CD8-positive, alpha-beta memory T cell (primary cell): ENCODE measurements around the gene RPS6KC1. TPM values are rescaled to one million over a fixed set of nuclear protein-coding genes. Genes with fewer than 3 reads are reported as not detected.
A peak's percentile ranks its signal among the peaks of the same experiment; 100 is the strongest.
"Not testable (repeated sequence)": the region's sequence is repeated elsewhere in the genome, so short reads cannot be mapped to it uniquely, and the experiment has no call there.

ENCODE experiments used
- CTCF ChIA-PET: fragments of 350-600 bp; sonication (Branson Sonifier 250); formaldehyde crosslinking; loops from one replicate; lab custom pipeline; 2021; ENCODE audit warnings: antibody characterized with exemption; lab: Charles Lee
- POLR2A ChIA-PET: fragments of 350-600 bp; sonication (Branson Sonifier 250); formaldehyde crosslinking; loops from one replicate; lab custom pipeline; 2021; ENCODE audit warnings: antibody characterized with exemption; lab: Charles Lee
- DNase-seq, 5 donors: peaks; one replicate each; pipeline versions ENCODE4 v3.0.0 to v3.0.0-alpha.2; 2020 to 2022; ENCODE audit warnings: mixed read lengths in 1 of 5
- H3K27ac ChIP-seq: one replicate; pipeline ENCODE4 v1.7.0; 2013; ENCODE audit warnings: low read depth, mild to moderate bottlenecking, low read length, moderate library complexity
- H3K27me3 ChIP-seq: 2 replicates; pipeline ENCODE4 v1.7.0; 2013; ENCODE audit warnings: low read length, mild to moderate bottlenecking; ENCODE audit not compliant: insufficient read depth, poor library complexity, severe bottlenecking
- H3K36me3 ChIP-seq: 2 replicates; pipeline ENCODE4 v1.7.0; 2013; ENCODE audit warnings: mild to moderate bottlenecking, low read length, moderate library complexity; ENCODE audit not compliant: insufficient read depth
- H3K4me1 ChIP-seq: 2 replicates; pipeline ENCODE4 v1.7.0; 2013; ENCODE audit warnings: mild to moderate bottlenecking, low read length, moderate library complexity; ENCODE audit not compliant: insufficient read depth
- H3K4me3 ChIP-seq: 2 replicates; pipeline ENCODE4 v1.7.0; 2013; ENCODE audit warnings: mild to moderate bottlenecking, low read length
- H3K9me3 ChIP-seq: 2 replicates; pipeline ENCODE4 v1.7.0; 2013; ENCODE audit warnings: mild to moderate bottlenecking, low read length
- H3K27ac Mint-ChIP-seq, 8 donors: one replicate each; pipeline ENCODE4 v1.8.0; 2020 to 2021; ENCODE audit warnings: mixed read lengths in 8 of 8, mild to moderate bottlenecking in 6 of 8, inconsistent platforms in 3 of 8, moderate library complexity in 3 of 8
- H3K27me3 Mint-ChIP-seq, 2 donors: one replicate each; pipeline ENCODE4 v1.8.0; 2020 to 2021; ENCODE audit warnings: mixed read lengths in 2 of 2, mild to moderate bottlenecking in 1 of 2, moderate library complexity in 1 of 2
- H3K36me3 Mint-ChIP-seq, 3 donors: one replicate each; pipeline ENCODE4 v1.8.0; 2020 to 2021; ENCODE audit warnings: mixed read lengths in 3 of 3, inconsistent platforms in 1 of 3, mild to moderate bottlenecking in 1 of 3
- H3K4me1 Mint-ChIP-seq, 3 donors: one replicate each; pipeline ENCODE4 v1.8.0; 2020 to 2021; ENCODE audit warnings: mixed read lengths in 3 of 3, inconsistent platforms in 1 of 3, mild to moderate bottlenecking in 1 of 3
- H3K4me3 Mint-ChIP-seq, 7 donors: one replicate each; pipeline ENCODE4 v1.8.0; 2020 to 2021; ENCODE audit warnings: mixed read lengths in 7 of 7, mild to moderate bottlenecking in 6 of 7, moderate library complexity in 4 of 7, inconsistent platforms in 2 of 7
- H3K9me3 Mint-ChIP-seq, 5 donors: one replicate each; pipeline ENCODE4 v1.8.0; 2020 to 2022; ENCODE audit warnings: mixed read lengths in 5 of 5, mild to moderate bottlenecking in 3 of 5, moderate library complexity in 2 of 5, inconsistent platforms in 1 of 5
- polyA plus RNA-seq: library from polyadenylated mRNA; unstranded; fragments of 300-500 nt; fragmentation: Illumina TruSeq; gene quantifications from one replicate; pipeline ENCODE4 v1.2.3, GENCODE V29; 2021
- total RNA-seq, 2 experiments: library from RNA; stranded (reverse); gene quantifications; one replicate each; pipeline ENCODE4 v1.2.3, GENCODE V29; 2021

RPS6KC1 gene
- total and polyA plus RNA-seq, 3 experiments from 2014 or later: 7.4 to 8.2 (median 7.4) TPM

- H3K4me1 Mint-ChIP-seq: peaks cover 0 to 6% (median 5%) of the 10 kb centered on the region in 3 donors
- H3K36me3 Mint-ChIP-seq: peaks cover 42 to 92% (median 75%) of the 10 kb centered on the region in 3 donors
- no peak for DNase-seq
- Histone ChIP-seq H3K36me3 (no peaks in the 10 kb centered on the region), H3K27me3 (no peaks in the 10 kb centered on the region), H3K4me3 (no peak overlapping the region), H3K27ac (no peak overlapping the region), H3K4me1 (no peaks in the 10 kb centered on the region), H3K9me3 (peaks cover 6% of the 10 kb centered on the region)
- peaks cover 21 to 62% (median 46%) of the 10 kb centered on the region in 5 donors for H3K9me3 Mint-ChIP-seq
- ChIA-PET POLR2A (no interaction called here), CTCF (no interaction called here)
- no peaks in the 10 kb centered on the region for H3K27me3 Mint-ChIP-seq
- H3K4me3 Mint-ChIP-seq: no peak overlapping the region
- no peak overlapping the region for H3K27ac Mint-ChIP-seq
These were observed 143.3 kb downstream of the RPS6KC1 start for GRCh38 chr1:213194383-213194782.

- Histone ChIP-seq H3K4me1 (no peaks in the 10 kb centered on the region), H3K36me3 (no peaks in the 10 kb centered on the region), H3K27me3 (no peaks in the 10 kb centered on the region), H3K9me3 (peaks cover 6% of the 10 kb centered on the region), H3K27ac (no peak overlapping the region), H3K4me3 (no peak overlapping the region)
- Mint-ChIP-seq H3K4me1 (peaks cover 0 to 6% (median 5%) of the 10 kb centered on the region in 3 donors), H3K36me3 (peaks cover 42 to 92% (median 76%) of the 10 kb centered on the region in 3 donors), H3K4me3 (no peak overlapping the region), H3K27me3 (no peaks in the 10 kb centered on the region), H3K9me3 (peaks cover 18 to 60% (median 48%) of the 10 kb centered on the region in 5 donors), H3K27ac (no peak overlapping the region)
- DNase-seq: no peak
- ChIA-PET CTCF (no interaction called here), POLR2A (no interaction called here)
These were observed 143.8 kb downstream of the RPS6KC1 start for GRCh38 chr1:213194855-213195254.

GRCh38 chr1:213196328-213197054 is 145.4 kb downstream of the RPS6KC1 start:
- H3K36me3 Mint-ChIP-seq: peaks cover 44 to 90% (median 70%) of the 10 kb centered on the region in 3 donors
- not testable (repeated sequence) for H3K27me3 Mint-ChIP-seq

GRCh38 chr1:213200630-213201029 is 149.6 kb downstream of the RPS6KC1 start:
- Histone ChIP-seq H3K4me1 (no peaks in the 10 kb centered on the region), H3K27ac (no peak overlapping the region), H3K4me3 (no peak overlapping the region), H3K36me3 (no peaks in the 10 kb centered on the region), H3K9me3 (peaks cover 6% of the 10 kb centered on the region), H3K27me3 (no peaks in the 10 kb centered on the region)
- CTCF ChIA-PET: no interaction called here
- Mint-ChIP-seq H3K4me3 (no peak overlapping the region), H3K9me3 (peaks cover 15 to 42% (median 34%) of the 10 kb centered on the region in 5 donors), H3K27ac (peak overlapping the region in 2 of 8 donors; percentile 15 to 43), H3K36me3 (peaks cover 37 to 70% (median 54%) of the 10 kb centered on the region in 3 donors), H3K4me1 (no peaks in the 10 kb centered on the region), H3K27me3 (no peaks in the 10 kb centered on the region)
- POLR2A ChIA-PET: no interaction called here
- no peak for DNase-seq

More at GRCh38 chr1:213196328-213197054, 145.4 kb downstream of the RPS6KC1 start:
- H3K36me3 ChIP-seq, H3K9me3 ChIP-seq, H3K27ac Mint-ChIP-seq, POLR2A ChIA-PET, DNase-seq, H3K4me1 Mint-ChIP-seq, H3K4me3 Mint-ChIP-seq, H3K27me3 ChIP-seq, H3K4me1 ChIP-seq, CTCF ChIA-PET, H3K27ac ChIP-seq, H3K4me3 ChIP-seq: not testable (repeated sequence)
- H3K9me3 Mint-ChIP-seq: peaks cover 15 to 56% (median 42%) of the 10 kb centered on the region in 5 donors

- POLR2A ChIA-PET: no interaction called here
- H3K36me3 ChIP-seq: no peaks in the 10 kb centered on the region
- no peak for DNase-seq
- no peak overlapping the region for H3K27ac ChIP-seq
- CTCF ChIA-PET: no interaction called here
- no peaks in the 10 kb centered on the region for H3K27me3 Mint-ChIP-seq
- no peak overlapping the region for H3K27ac Mint-ChIP-seq
- H3K4me1 Mint-ChIP-seq: no peaks in the 10 kb centered on the region
- no peaks in the 10 kb centered on the region for H3K27me3 ChIP-seq
- H3K9me3 ChIP-seq: peaks cover 6% of the 10 kb centered on the region
- H3K4me3 ChIP-seq: no peak overlapping the region
- peaks cover 15 to 35% (median 27%) of the 10 kb centered on the region in 5 donors for H3K9me3 Mint-ChIP-seq
- peaks cover 35 to 66% (median 52%) of the 10 kb centered on the region in 3 donors for H3K36me3 Mint-ChIP-seq
- no peak overlapping the region for H3K4me3 Mint-ChIP-seq
- H3K4me1 ChIP-seq: no peaks in the 10 kb centered on the region
These were observed 150.5 kb downstream of the RPS6KC1 start for GRCh38 chr1:213201380-213202155.

GRCh38 chr1:213211201-213211600 is 160.2 kb downstream of the RPS6KC1 start:
- H3K27me3 ChIP-seq: no peaks in the 10 kb centered on the region
- Mint-ChIP-seq H3K4me3 (no peak overlapping the region), H3K4me1 (no peaks in the 10 kb centered on the region), H3K36me3 (peaks cover 30 to 65% (median 61%) of the 10 kb centered on the region in 3 donors), H3K27me3 (no peaks in the 10 kb centered on the region), H3K27ac (no peak overlapping the region), H3K9me3 (peaks cover 0 to 3% (median 2%) of the 10 kb centered on the region in 5 donors)
- no peaks in the 10 kb centered on the region for H3K9me3 ChIP-seq
- CTCF ChIA-PET: no interaction called here
- no peak for DNase-seq
- H3K27ac ChIP-seq: no peak overlapping the region
- no peaks in the 10 kb centered on the region for H3K4me1 ChIP-seq
- POLR2A ChIA-PET: no interaction called here
- no peak overlapping the region for H3K4me3 ChIP-seq
- H3K36me3 ChIP-seq: peaks cover 5% of the 10 kb centered on the region

GRCh38 chr1:213219076-213219475 is 168.0 kb downstream of the RPS6KC1 start:
- H3K27me3 ChIP-seq, H3K27ac Mint-ChIP-seq, CTCF ChIA-PET, H3K4me3 ChIP-seq, H3K4me3 Mint-ChIP-seq, POLR2A ChIA-PET, H3K27me3 Mint-ChIP-seq, H3K4me1 ChIP-seq, H3K9me3 Mint-ChIP-seq, H3K9me3 ChIP-seq, H3K27ac ChIP-seq, H3K36me3 ChIP-seq, DNase-seq, H3K4me1 Mint-ChIP-seq: not testable (repeated sequence)
- peaks cover 0 to 21% (median 6%) of the 10 kb centered on the region in 3 donors for H3K36me3 Mint-ChIP-seq

- ChIA-PET CTCF (no interaction called here), POLR2A (no interaction called here)
- H3K9me3 ChIP-seq: no peaks in the 10 kb centered on the region
- no peak overlapping the region for H3K27ac ChIP-seq
- H3K36me3 Mint-ChIP-seq: peaks cover 2 to 5% (median 5%) of the 10 kb centered on the region in 3 donors
- DNase-seq: no peak
- peaks cover 0 to 5% (median 3%) of the 10 kb centered on the region in 5 donors for H3K9me3 Mint-ChIP-seq
- no peaks in the 10 kb centered on the region for H3K4me1 ChIP-seq
- no peaks in the 10 kb centered on the region for H3K27me3 Mint-ChIP-seq
- no peak overlapping the region for H3K4me3 ChIP-seq
- no peaks in the 10 kb centered on the region for H3K27me3 ChIP-seq
- no peak overlapping the region for H3K27ac Mint-ChIP-seq
- H3K4me1 Mint-ChIP-seq: no peaks in the 10 kb centered on the region
- no peak overlapping the region for H3K4me3 Mint-ChIP-seq
- no peaks in the 10 kb centered on the region for H3K36me3 ChIP-seq
These were observed 170.2 kb downstream of the RPS6KC1 start for GRCh38 chr1:213221209-213221608.
